GM18507 (cell line): Measurements from ENCODE around the gene RBM33.

Source experiments
- DNase-seq: peaks from one replicate; pipeline ENCODE4 v3.0.0; 2011; ENCODE audit warnings: low read depth; ENCODE audit not compliant: insufficient read length; ENCODE audit errors: extremely low spot score
- FAIRE-seq: peaks from 2 replicates; lab custom pipeline; 2011; peaks lifted over from hg19 to GRCh38; lab: Jason Lieb, UNC

RBM33 gene

DNA sequence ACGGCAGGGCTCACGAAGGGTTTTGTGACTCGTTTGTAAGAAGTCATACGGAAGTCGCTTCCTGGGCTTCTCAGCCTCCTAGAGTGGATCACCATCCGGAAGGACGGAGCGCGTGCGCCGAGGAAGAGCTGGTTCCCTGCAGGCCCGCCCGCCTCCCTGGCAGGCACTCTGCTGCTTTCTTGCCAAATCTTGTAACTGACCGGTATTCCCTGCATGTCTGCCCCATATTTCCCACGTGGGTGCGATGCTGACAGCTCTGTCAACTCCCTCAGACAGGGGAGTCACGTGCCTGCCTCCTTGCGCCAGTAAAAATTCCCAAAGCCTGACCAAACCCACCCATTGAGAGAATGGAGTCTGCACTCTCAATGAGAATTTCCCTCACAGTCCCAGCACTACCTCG is 155.1 kb downstream of the RBM33 start:
- FAIRE-seq (no peak), DNase-seq (no peak)

DNA sequence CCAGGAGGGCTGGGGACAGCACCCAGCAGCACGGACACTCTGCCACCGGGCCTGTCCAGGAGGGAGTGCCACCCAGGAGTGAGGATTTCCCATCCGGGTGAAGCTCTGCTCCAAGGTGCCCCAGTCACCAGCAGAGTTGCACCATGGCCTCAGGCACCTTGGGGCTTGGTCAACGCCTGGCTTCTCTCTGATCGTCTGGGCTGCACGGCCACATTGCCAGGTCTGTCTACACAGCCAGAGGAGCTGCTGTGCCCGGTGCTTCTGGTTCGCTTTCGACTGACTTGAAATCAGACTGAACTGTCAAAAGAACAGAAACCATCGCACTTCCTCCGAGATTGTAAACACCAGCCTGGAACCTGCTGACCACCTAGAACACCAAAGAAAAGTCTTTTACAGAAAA is 155.8 kb downstream of the RBM33 start:
- FAIRE-seq, result no peak
- DNase-seq, result no peak

DNA sequence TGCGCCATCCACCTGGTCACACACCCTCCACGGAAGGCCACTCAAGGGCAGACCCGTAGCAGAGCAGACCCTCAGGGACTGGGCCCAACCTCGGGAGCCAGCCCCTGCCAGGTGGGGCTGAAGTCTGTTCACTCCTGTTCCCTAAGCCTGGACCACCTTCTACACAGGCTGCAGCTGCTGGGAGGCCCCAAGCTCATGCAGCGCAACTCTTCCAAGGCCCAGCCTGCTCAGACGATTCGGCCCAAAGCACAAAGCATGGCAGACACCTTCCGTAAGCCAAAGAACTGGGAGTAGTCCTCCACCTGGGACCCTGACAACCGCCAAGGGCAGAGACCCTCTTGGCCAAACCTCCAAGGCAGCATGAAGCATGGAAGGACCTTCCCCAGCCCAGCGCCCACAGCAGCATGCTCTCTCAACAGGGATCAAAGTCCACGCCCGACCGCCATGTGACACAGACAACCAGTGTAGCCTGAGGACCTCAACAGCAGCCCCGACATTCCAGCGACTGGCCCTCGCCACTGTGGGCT is 156.3 kb downstream of the RBM33 start:
- FAIRE-seq (no peak), DNase-seq (no peak)

GRCh38 chr7:155802291-155802690 is 157.8 kb downstream of the RBM33 start:
- no peak for DNase-seq
- FAIRE-seq, result no peak

DNA sequence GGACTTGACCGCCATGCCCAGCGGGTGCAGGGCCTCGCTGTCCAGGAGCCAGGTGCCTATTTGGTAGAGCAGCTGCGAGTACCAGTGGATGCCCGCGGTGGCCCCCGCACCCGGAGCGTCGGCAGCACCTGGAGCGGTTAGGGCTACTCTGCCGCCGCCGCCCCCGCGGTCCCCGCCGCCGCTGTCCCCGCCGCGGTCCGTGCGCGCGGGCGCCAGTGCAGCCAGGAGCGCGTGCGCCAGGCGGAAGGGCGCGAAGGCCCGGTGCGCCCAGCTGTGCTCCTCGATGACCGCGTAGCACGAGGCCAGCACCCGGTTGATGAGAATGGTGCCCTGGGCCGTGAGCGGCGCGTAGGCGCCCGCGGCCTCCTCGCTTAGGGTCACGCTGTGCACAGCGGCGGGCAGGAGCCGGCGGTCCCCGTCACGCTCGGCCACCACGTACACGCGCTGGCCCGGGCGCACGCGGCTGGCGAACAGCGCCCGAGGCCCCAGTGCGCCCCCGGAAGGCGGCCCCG is 158.5 kb downstream of the RBM33 start:
- FAIRE-seq (no peak), DNase-seq (no peak)

- FAIRE-seq (no peak), DNase-seq (no peak)
Measured at GRCh38 chr7:155803418-155804376, 159.2 kb downstream of the RBM33 start.

DNA sequence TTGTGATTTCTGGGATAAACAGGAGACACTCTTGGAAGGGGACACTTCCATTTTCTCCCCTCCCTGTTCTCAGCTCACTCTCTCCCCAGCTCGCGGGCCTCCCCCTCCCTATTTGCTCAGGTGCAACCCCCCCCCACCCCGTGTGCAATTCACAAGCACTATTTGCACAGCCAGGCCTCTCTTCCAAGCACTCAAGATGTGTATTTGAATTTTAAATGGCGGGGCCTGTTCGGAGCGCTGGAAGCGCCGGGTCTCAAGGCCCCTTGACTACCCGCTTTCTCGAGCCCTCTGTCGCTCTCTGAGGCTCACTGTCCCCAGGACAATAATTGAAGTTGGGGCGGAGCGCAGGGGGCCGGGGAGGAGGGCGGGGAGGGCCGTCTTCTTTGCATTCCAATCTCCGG is 160.0 kb downstream of the RBM33 start:
- FAIRE-seq (no peak), DNase-seq (no peak)

- FAIRE-seq (no peak), DNase-seq (no peak)
Measured at GRCh38 chr7:155804897-155805825, 160.7 kb downstream of the RBM33 start.

GRCh38 chr7:155805826-155806095 is 161.3 kb downstream of the RBM33 start:
- FAIRE-seq (no peak), DNase-seq (no peak)

- DNase-seq (no peak), FAIRE-seq (no peak)
Measured at GRCh38 chr7:155806096-155806871, 161.8 kb downstream of the RBM33 start.

DNA sequence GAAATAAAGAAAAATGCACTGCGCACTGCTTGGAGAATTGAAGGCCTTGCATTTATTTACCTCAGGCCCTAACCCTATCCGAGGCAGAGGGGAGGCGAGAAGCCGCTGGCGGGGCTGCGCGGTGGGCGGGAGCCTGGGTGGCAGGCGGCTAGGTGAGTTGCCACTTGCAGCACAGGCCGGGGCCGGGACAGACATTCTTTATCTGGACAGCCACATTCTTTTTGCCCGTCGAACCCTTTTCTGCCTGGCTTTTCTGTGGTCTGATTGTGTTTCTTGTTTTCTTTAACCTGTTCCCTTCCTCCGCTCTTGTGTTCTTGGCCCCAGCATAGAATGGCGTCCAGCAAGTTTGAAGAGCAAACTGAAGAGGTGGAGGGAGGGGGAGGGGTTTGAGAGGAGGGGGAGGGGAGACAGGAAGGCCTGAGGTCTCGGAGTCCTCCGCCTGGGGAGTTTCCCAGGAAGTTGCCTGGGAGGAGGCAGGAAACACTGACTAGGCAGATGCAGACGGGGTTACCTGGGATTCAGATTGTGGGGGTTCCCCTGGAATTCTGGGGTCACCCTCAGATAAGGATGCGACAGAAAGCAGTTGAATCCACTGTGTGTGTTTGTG is 162.7 kb downstream of the RBM33 start:
- DNase-seq (no peak), FAIRE-seq (no peak)

- DNase-seq (no peak), FAIRE-seq (no peak)
Measured at GRCh38 chr7:155807789-155808548, 163.5 kb downstream of the RBM33 start.

- peak; percentile 65 for FAIRE-seq
- no peak for DNase-seq
Measured at GRCh38 chr7:155808549-155809331, 164.3 kb downstream of the RBM33 start.

GRCh38 chr7:155809332-155809946 is 165.0 kb downstream of the RBM33 start:
- DNase-seq, result no peak
- no peak for FAIRE-seq

DNA sequence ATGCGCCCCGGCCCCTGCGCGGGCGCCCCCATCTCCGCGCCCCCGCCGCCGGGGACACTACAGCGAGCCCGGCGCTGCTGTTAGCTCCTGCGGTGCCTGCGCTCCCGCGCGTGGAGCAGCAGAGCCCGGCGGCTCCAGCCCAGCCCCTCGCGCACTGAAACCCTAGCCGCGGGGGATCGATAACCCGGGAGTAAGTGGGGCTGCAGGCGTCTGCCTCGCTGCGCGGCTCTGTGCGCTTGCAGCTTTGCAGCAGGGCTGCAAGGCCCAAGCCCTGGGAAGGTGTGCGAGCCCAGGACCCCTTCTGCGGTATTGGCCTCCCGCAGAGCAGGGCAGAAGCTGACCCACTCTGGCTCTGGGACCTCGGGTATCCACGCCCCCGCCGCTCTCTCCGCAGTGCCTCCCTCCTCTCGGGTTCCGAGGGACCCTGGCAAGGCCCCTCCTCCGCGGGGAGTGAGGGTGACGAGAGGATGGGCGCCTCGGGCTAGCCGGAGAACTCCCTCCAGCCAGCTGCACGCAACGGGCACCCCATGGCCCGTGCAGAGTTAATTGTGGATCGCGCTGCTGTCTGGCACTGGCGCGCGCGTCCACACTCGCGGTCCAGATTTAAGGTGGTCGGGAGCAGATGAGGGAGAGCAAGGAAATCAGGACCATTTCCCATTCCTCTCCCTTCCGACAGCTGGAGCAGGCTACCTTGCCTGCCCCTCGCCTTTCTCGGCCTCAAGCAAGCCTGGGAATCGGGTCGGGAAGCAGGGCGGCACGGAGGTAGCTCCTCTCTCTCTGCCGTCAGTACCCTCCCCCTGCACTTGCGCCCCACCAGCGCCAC is 165.7 kb downstream of the RBM33 start:
- FAIRE-seq, result no peak

GRCh38 chr7:155810770-155811559 is 166.5 kb downstream of the RBM33 start:
- FAIRE-seq, result no peak
- DNase-seq, result no peak

More for the DNA sequence above, 165.7 kb downstream of the RBM33 start:
- no peak for DNase-seq
